ENCODE data around the gene APOBEC4.

DNA sequence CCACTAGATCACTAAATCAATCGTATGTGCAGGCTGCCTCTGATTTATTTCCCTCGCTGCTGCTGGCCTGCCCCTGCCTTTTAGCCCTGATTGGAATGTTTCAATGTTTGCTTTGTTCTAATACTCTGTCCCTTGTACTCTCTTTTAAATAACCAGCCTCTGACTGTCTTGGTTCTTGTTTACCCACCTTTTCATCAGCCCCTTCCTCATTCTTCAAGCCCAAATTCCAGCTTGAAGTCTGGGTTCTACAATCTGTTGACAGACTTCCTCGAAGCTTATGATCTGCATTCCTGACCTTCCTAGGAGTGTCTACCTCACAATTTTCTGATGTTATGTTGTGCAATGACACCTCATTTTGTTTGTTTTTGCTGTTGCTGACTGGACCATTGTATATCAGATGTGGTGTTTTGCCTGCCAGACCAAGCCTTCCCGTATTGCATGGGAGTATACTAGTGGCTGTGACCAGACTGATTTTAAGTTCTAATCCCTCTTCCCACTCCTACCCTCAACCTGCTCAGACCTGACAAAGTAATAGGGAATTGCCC is 46.6 kb upstream of the APOBEC4 start:
- TF ChIP-seq, protein P1, sequence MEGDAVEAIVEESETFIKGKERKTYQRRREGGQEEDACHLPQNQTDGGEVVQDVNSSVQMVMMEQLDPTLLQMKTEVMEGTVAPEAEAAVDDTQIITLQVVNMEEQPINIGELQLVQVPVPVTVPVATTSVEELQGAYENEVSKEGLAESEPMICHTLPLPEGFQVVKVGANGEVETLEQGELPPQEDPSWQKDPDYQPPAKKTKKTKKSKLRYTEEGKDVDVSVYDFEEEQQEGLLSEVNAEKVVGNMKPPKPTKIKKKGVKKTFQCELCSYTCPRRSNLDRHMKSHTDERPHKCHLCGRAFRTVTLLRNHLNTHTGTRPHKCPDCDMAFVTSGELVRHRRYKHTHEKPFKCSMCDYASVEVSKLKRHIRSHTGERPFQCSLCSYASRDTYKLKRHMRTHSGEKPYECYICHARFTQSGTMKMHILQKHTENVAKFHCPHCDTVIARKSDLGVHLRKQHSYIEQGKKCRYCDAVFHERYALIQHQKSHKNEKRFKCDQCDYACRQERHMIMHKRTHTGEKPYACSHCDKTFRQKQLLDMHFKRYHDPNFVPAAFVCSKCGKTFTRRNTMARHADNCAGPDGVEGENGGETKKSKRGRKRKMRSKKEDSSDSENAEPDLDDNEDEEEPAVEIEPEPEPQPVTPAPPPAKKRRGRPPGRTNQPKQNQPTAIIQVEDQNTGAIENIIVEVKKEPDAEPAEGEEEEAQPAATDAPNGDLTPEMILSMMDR (IDR thresholded peaks at IDR 0.05) = no peak
- TF ChIP-seq EZH2phosphoT487 (IDR thresholded peaks at IDR 0.05) (no peak), EZH2 (IDR thresholded peaks at IDR 0.05) (no peak)

Data from neural progenitor cell (in vitro differentiated cells).